Large intestine (tissue), 3 donors: ENCODE data around the gene SFI1. TPM values are rescaled to one million over a fixed set of nuclear protein-coding genes. Genes with fewer than 3 reads are reported as not detected.

Experiments
- DNase-seq, 2 donors: peaks; one replicate each; pipeline versions ENCODE4 v3.0.0 to v3.0.0-alpha.2; 2013
- H3K27ac ChIP-seq: one replicate; pipeline ENCODE4 v1.5.1; 2013; ENCODE audit warnings: low read length
- H3K27me3 ChIP-seq: 2 replicates; pipeline ENCODE4 v1.6.1; 2013; ENCODE audit warnings: low read length; ENCODE audit not compliant: control insufficient read depth, insufficient read depth
- H3K36me3 ChIP-seq: 2 replicates; pipeline ENCODE4 v1.6.1; 2013; ENCODE audit warnings: low read length; ENCODE audit not compliant: control insufficient read depth, insufficient read depth
- H3K4me1 ChIP-seq: one replicate; pipeline ENCODE4 v1.6.1; 2013; ENCODE audit warnings: low read length; ENCODE audit not compliant: control insufficient read depth, insufficient read depth
- H3K4me3 ChIP-seq: one replicate; pipeline ENCODE4 v1.5.1; 2013; ENCODE audit warnings: low read length
- H3K9me3 ChIP-seq: one replicate; pipeline ENCODE4 v1.6.1; 2013; ENCODE audit warnings: mild to moderate bottlenecking, low read depth, low read length, moderate library complexity; ENCODE audit not compliant: control insufficient read depth
- WGBS: methylation state at CpG from one replicate; pipeline ENCODE4 v1.1.5; 2013; ENCODE audit warnings: low lambda C conversion rate; ENCODE audit not compliant: insufficient coverage; 5-methylcytosine and 5-hydroxymethylcytosine counted together
- polyA plus RNA-seq: library from polyadenylated mRNA; unstranded; fragments of 120-200 nt; gene quantifications from one replicate; pipeline ENCODE4 v1.2.1, GENCODE V29; 2013

SFI1 gene
- polyA plus RNA-seq, 1 donor, result 83.1 TPM

DNA sequence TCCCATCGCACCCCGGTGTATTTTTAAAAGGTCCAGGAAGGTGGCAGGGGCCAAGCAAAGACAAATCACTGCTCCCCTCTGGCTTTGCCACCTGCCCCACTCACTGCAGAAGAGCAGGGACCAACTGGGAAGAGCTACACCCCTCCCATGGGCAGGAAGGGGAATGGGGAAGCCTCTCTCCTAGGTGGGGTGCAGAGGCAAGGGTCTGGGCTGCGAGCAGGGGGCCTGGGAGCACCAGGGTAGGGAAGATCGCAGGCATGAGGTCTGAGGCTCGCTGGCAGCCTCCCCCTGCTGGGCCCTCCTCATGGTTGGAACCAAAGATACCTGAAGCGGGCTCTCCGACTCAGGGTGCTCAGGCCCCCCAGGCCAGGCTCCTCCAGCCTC lies 128.9 kb downstream of the SFI1 start:
- Histone ChIP-seq H3K9me3 (no peaks in the 10 kb centered on the region), H3K27ac (peak overlapping the region; percentile 90), H3K4me3 (peak overlapping the region; percentile 13), H3K36me3 (peaks cover 52% of the 10 kb centered on the region), H3K27me3 (no peaks in the 10 kb centered on the region), H3K4me1 (peaks cover 58% of the 10 kb centered on the region)
- WGBS, result no CpG with 5 or more reads among the region's 7 CpGs
- DNase-seq, result no peak

DNA sequence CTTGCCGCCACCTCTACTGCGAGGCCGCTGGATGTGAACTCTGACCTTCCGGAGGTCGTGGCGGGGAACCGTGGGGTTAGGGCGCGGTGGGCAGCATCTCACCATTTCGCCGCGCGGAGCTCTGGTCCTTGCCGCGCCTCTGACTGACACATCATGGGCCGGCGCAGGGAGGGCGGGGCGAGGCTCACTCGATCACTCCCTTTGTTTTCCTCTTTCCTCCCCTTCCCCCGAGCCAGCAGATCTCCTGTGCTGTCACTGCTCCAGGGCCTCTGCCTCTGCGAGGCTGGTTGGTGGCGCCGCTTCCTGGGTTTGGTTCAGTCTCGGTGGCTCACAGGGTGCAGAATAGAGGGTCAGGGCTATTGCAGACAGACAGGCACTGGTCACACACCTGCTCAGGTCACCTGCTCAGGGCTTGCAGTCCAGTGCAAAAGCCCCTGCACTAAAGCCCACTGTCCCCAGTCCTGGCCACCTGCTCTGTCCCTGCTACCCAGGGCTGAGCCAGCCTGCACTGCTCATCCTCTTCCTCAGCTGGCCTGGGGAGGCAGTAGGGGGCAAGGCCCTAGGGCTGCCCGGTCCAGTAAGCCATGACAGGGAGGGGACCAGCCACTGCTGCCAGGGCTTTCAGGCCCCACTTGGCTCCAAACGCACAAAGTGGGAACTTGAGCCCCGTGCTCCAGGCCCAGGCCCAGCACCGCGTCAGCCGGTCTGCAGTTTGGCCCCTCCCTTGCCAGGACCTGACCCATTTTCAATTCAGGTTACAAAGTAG lies 129.5 kb downstream of the SFI1 start:
- Histone ChIP-seq H3K4me1 (peaks cover 59% of the 10 kb centered on the region), H3K4me3 (peak overlapping the region; percentile 13), H3K27ac (peak overlapping the region; percentile 90), H3K9me3 (no peaks in the 10 kb centered on the region), H3K27me3 (no peaks in the 10 kb centered on the region), H3K36me3 (peaks cover 46% of the 10 kb centered on the region)
- WGBS, result no CpG with 5 or more reads among the region's 31 CpGs
- peak; percentile 67 to 79 for DNase-seq

DNA sequence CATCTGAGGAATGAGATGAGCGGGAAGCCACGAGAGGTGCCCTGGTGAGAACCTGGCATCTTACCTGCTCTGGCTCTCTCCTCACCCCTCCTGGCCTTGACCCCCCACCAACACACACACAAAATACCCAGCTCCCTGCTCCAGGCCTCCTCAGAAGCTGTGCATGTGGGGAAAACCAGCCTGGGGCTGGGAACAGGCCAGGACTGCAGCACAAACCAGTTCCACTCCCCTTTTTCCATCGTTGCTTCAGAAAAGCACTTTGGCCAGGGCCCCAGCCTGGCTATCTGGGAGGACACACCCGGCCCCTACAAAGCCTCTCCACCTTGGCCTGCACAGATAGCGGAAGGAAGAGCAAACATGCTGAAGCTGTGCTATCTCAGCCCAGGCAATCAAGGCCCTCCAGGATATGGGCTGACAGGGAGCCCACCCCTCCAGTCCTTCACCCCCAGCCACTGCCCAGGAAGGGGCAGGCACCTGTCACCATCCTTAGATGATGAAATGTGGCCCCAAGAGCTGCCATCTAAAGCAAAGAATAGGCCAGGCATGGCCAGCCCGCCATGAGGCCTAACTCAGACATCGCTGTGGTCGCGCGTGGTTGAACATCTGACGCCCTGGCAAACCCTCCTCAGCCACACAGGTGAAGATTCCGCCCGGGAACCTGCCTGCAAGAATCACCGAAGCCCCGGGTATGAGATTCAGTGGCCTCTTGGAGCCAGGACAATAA lies 130.3 kb downstream of the SFI1 start:
- Histone ChIP-seq H3K36me3 (peaks cover 38% of the 10 kb centered on the region), H3K4me1 (peaks cover 64% of the 10 kb centered on the region), H3K9me3 (no peaks in the 10 kb centered on the region), H3K4me3 (peak overlapping the region; percentile 8), H3K27ac (peak overlapping the region; percentile 90), H3K27me3 (no peaks in the 10 kb centered on the region)
- peak; percentile 79 to 87 for DNase-seq
- 0% methylated on average over 1 of the region's 15 CpGs for whole genome bisulfite sequencing

DNA sequence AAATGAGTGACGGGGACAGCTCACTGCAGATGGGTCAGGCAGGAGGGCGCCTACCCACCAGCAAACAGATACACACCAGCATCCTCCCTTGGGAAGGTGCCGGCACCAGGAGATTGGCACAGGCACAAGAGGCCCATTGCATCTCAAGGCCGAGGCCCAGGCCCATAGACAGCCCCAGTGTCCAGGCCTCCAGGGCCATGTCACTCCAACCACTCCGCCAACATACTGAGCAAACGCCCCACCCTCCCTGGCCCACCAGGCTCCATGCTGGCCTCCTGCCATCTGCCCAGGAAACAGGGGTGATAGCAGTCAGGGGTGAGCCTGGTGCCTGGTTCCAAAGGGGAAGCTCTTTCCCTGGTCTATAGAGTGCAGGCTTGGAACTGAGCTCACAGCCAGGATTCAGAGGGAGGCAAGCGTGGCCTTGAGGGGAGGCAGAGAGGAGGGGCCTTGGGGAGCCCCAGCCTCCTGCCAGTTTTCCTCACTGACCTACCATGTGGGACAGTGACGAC lies 130.9 kb downstream of the SFI1 start:
- Histone ChIP-seq H3K9me3 (no peaks in the 10 kb centered on the region), H3K4me3 (no peak overlapping the region), H3K36me3 (peaks cover 32% of the 10 kb centered on the region), H3K27me3 (no peaks in the 10 kb centered on the region), H3K4me1 (peaks cover 64% of the 10 kb centered on the region), H3K27ac (peak overlapping the region; percentile 90)
- peak in 1 of 2 donors; percentile 47 for DNase-seq
- no CpG with 5 or more reads among the region's 8 CpGs for WGBS

DNA sequence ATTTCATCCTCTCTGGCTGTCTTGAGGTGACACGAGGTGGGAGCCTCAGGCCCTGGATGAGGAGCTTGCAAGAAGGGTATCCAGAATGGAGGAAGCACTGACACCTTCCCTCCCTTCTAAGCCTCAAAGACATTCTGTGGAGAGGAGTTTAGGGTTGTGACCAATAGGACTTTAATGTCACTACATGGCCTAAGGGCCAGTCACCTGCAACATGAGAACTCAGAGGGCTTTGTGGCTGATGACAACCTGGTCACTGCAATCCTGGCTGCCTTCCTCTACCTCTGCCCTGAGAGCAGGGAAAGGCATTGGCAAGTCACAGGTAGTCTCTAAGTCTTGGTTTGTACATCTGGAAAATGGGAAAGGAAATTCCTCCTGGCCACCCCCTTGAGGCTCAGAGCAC lies 132.0 kb downstream of the SFI1 start:
- no peak for DNase-seq
- Histone ChIP-seq H3K4me3 (no peak overlapping the region), H3K4me1 (peaks cover 57% of the 10 kb centered on the region), H3K9me3 (no peaks in the 10 kb centered on the region), H3K27ac (no peak overlapping the region), H3K36me3 (peaks cover 24% of the 10 kb centered on the region), H3K27me3 (no peaks in the 10 kb centered on the region)
- WGBS, result no CpG with 5 or more reads among the region's 1 CpG

DNA sequence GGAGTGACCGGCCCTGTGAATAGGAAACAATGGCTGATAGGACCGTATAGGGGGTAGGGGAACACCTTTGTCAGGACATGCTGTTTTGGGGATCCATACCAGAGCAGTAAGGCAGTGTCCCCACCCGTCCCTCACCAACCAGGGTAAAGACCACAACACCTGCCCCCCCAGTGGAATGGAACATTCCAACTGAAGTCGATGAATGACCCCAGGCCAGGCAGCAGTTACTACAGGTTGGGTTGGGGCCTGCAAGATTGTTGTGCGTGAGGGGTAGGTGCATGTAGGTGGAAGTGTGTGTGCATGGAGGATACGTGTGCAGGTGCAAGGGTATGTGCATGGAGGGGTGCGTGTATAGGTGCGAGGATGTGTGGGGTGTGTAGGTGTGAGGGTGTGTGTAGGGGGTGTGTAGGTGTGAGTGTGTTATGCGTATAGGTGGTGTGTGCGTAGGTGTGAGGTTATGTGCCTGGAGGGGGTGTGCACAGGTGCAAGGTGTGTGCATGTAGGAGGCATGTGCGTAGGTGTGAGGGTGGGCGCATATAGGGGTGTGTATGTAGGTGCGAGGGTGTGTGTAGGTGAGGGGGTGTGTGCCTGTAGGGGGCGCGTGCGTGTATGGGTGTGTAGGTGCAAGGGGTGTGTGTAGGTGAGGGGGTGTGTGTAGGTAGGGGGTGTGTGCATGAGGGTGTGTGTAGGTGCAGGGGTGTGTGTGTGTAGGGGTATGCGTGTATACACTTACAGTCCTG lies 132.8 kb downstream of the SFI1 start:
- H3K27ac ChIP-seq, result no peak overlapping the region
- no peaks in the 10 kb centered on the region for H3K9me3 ChIP-seq
- no peaks in the 10 kb centered on the region for H3K27me3 ChIP-seq
- WGBS, result 60% methylated on average over 1 of the region's 17 CpGs
- peak overlapping the region; percentile 90 for H3K4me3 ChIP-seq
- peaks cover 20% of the 10 kb centered on the region for H3K36me3 ChIP-seq
- DNase-seq, result no peak
- H3K4me1 ChIP-seq, result peaks cover 57% of the 10 kb centered on the region

DNA sequence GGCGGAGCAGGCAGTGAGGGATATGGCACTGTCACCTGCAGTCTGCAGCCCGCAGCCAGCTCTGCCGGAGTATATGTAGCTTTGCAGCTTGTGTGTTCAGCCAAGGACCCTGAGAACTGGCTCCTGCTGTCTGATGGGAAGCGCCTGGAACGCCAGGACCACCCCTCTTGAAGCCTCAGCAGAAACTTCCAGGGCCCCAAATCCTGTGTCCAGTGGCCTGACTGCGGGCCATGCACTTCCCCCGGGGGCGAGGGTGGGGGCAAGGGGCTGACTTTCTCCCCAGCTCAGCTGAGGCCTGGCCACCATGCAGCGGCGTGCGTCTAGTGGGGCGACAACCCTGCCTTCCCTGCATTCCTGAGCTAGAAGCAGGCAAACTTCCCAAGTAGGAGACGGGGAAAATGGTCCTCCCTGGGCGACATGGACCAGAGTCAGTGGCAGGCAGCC lies 133.4 kb downstream of the SFI1 start:
- Histone ChIP-seq H3K4me1 (peaks cover 57% of the 10 kb centered on the region), H3K36me3 (peaks cover 22% of the 10 kb centered on the region), H3K9me3 (no peaks in the 10 kb centered on the region), H3K27ac (peak overlapping the region; percentile 85), H3K4me3 (peak overlapping the region; percentile 90), H3K27me3 (no peaks in the 10 kb centered on the region)
- no peak for DNase-seq
- no CpG with 5 or more reads among the region's 14 CpGs for WGBS

DNA sequence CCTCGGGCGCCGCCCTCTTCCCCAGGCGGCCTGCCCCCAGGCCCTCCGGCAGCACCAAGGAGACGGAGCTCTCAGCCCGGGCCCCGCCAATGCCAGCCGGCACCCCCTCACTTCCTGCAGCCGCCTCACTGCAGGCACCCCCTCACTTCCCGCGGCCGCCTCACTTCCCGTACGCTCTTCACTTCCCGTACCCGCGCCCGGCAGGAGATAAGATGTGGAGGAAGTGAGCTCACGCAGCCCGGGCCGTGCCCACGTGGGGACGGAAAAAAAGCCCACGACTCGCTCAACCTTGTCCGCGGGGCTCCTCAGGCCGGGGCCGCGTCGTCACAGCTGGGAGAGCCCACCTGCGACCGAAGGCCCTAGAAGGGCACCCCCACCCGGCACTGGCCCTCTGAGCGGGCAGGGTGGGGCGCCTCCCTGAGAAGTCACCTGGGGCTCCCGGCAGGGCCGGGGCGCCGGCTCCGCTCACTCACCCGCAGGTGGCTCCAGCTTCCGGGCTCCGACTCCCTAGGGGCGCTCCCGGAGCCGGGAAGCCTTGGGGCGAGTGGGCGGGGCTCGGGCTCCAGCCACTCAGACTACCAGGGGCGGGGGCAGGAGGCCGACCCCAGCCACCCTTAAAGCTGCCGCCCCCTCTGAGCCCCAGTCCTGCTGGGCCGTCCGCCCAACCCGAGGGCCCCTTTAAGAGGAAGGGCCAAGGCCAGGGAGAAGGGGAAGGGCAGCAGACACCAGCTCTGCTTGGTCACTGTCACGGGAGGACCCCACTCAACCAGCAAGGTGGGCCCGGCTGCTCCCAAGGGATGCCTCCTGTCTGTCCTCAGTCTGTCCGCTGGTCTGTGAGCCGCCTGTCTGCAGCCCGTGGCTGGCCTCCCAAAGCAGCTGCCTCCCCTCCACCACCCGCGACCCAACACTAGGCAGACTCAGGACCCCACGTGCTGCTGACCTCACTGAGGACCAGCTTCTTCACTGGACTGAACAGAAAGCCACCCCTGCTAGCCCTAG lies 134.3 kb downstream of the SFI1 start:
- H3K9me3 ChIP-seq, result no peaks in the 10 kb centered on the region
- DNase-seq, result peak; percentile 83 to 92
- peak overlapping the region; percentile 90 for H3K4me3 ChIP-seq
- no CpG with 5 or more reads among the region's 65 CpGs for WGBS
- peaks cover 17% of the 10 kb centered on the region for H3K36me3 ChIP-seq
- H3K27me3 ChIP-seq, result no peaks in the 10 kb centered on the region
- peak overlapping the region; percentile 85 for H3K27ac ChIP-seq
- peaks cover 48% of the 10 kb centered on the region for H3K4me1 ChIP-seq

DNA sequence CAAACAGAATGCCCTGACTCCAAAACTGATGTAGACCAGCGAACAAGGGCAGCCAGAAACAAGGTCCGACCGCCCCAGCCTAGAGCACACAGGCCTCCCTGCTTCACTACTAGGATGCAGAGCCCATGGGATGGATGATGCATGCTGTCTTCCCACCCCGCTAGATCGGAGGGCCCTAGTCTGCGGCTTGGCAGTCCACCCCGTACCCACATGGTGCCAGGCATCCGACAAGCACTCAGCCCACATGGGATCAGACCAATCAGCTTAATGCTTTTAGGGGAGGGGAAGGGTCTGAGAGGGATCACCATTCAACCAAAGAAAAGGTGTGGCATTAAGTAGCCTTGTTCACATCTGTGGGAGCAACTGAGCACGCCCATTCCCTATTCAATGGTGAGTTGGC lies 135.1 kb downstream of the SFI1 start:
- Histone ChIP-seq H3K27me3 (no peaks in the 10 kb centered on the region), H3K9me3 (no peaks in the 10 kb centered on the region), H3K27ac (peak overlapping the region; percentile 85), H3K36me3 (peaks cover 17% of the 10 kb centered on the region), H3K4me3 (peak overlapping the region; percentile 90), H3K4me1 (peaks cover 40% of the 10 kb centered on the region)
- no peak for DNase-seq
- no CpG with 5 or more reads among the region's 9 CpGs for WGBS
